ENCODE measurements around the gene CD4.

CD4 gene

DNA sequence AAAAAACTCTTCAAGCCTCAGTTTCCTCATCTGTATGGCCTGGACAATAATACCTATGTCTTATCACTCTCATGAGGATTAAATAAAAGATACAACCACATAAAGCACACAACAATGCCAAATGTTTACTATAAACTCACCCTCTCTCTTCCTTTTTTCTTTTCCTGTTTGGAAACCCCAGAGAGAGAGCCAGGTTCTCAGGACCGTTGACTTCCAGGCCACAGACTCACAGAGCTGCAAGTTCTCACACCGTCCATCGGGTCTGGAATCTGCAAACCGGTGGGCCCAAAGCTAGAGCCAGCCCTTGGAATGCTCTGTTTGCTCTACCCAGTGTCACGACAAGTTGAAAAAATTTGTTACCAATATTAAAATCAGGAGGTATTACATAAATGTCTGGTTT lies 4.6 kb upstream of the CD4 start:
- H3K4me3 ChIP-seq (ENCODE audit: low read length) = no peak overlapping the region
- TF ChIP-seq, protein P1, sequence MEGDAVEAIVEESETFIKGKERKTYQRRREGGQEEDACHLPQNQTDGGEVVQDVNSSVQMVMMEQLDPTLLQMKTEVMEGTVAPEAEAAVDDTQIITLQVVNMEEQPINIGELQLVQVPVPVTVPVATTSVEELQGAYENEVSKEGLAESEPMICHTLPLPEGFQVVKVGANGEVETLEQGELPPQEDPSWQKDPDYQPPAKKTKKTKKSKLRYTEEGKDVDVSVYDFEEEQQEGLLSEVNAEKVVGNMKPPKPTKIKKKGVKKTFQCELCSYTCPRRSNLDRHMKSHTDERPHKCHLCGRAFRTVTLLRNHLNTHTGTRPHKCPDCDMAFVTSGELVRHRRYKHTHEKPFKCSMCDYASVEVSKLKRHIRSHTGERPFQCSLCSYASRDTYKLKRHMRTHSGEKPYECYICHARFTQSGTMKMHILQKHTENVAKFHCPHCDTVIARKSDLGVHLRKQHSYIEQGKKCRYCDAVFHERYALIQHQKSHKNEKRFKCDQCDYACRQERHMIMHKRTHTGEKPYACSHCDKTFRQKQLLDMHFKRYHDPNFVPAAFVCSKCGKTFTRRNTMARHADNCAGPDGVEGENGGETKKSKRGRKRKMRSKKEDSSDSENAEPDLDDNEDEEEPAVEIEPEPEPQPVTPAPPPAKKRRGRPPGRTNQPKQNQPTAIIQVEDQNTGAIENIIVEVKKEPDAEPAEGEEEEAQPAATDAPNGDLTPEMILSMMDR (IDR thresholded peaks at IDR 0.05; ENCODE audit: insufficient read depth, low read depth, low read length, missing control alignments) = no peak
- no peak for DNase-seq (ENCODE audit: low read depth)

DNA sequence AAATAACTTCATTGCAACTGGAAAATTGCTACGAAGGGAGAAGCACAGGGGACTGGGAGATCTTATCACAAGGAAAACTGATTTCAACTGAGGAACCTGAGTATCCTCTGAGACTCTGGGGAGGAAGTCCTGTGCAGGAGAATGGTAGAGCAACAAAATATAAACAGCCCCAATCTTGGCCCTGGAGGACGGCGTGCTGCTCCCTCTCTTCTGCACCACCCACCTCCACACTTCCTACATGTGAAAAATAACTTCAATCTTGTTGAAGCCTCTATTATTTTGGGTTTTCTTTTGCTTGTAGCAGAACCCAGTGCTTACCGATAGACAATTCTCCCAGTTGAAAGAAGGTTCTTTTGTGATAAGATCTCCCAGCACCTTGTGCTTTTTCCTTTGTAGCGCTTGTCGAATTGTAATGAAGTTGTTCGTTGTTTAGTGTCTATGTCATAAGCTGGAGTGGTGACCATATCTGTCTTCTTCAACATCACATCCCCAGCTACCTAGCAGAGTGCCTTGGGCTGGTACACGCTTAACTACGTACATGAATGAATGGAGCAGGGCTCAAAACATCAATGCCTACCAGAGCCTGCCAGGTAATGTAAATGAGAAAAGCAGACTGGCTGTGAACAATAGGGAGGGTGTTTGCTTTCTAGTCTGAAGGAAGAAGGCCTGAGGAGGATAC lies 2.8 kb upstream of the CD4 start:
- H3K4me3 ChIP-seq (ENCODE audit: low read length) = no peak overlapping the region
- DNase-seq (ENCODE audit: low read depth) = no peak
- TF ChIP-seq, protein P1 (IDR thresholded peaks at IDR 0.05; ENCODE audit: insufficient read depth, low read depth, low read length, missing control alignments) = no peak

DNA sequence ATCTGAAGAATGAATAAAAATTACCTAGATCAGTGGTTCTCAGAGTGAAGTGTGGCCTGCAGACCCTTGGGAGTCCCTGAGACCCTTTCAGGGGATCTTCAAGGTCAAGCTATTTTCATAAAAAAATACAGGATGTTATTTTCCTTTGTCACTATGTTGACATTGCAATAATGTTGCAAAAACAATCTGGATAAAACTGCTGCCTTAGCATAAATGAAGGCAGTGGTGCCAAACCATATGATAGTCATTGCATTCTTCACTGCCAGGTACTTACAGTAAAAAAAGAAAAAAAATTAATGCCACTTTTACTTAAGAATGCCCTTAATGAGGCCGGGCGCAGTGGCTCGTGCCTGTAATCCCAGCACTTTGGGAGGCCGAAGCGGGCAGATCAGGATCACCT lies 2.0 kb upstream of the CD4 start:
- H3K4me3 ChIP-seq (ENCODE audit: low read length) = no peak overlapping the region
- TF ChIP-seq, protein P1 (IDR thresholded peaks at IDR 0.05; ENCODE audit: insufficient read depth, low read depth, low read length, missing control alignments) = no peak
- no peak for DNase-seq (ENCODE audit: low read depth)

DNA sequence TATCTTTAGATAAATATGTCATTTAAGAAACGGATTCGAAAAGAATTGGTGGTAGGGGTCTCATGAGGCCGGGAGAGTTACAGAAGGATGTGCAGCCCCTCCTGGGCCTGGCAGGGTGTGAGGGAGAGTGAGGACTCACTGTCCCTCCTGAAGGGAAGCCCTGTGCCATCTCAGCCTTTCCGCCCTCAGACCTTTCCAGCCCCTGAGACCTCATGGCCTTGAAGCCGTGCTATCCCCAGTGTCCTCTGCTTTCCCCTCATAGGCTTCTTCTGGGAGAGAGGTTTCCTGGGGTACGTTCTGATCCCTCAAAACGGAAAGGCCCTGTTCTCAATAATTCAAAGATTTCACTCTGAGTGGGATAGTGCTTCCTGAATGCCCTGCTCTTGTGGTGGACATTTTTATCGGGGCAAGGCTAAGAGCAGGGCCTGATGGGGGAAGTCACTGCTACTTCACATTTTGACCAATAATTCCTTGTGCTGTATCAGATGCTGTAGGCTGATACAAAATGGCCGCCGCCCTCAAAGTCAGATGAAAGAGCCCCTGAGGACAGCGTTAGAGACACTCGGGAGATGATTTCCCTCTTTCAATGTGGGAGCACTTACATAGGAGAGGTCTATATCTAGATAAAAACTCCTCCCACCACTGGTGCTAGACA lies 1.3 kb downstream of the CD4 start:
- no peak for DNase-seq (ENCODE audit: low read depth)
- TF ChIP-seq, protein P1 (IDR thresholded peaks at IDR 0.05; ENCODE audit: insufficient read depth, low read depth, low read length, missing control alignments) = no peak
- no peak overlapping the region for H3K4me3 ChIP-seq (ENCODE audit: low read length)

DNA sequence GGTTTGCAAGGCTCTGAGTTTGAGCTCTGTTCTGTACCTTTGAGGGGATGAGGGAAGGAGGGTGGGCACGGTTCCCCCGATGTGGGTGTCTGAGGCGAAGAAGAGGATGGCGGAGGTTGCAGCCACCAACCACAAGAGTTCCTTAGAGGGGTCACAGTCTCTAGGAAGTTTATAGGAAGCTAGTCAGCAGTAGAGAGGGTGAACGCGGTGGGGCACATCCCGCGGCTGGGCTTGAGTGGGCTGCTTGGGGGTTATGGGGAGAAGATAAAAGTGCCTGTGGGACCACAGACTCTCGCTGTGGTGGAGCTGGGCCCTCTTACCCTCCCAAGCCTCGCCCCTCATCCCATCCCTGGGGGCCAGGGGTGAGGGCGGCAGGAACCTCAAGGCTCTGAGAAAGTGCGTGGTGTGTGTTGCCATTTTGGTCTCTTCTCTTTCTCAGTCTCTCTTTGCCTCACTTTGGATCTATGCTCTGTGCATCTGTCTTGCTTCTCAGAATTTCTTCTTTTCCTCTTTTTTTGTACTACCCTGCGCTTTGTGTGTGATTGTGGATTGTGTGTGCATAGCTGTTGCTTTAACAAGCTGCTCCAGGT lies 2.7 kb downstream of the CD4 start:
- H3K4me3 ChIP-seq (ENCODE audit: low read length) = no peak overlapping the region
- TF ChIP-seq, protein P1 (IDR thresholded peaks at IDR 0.05; ENCODE audit: insufficient read depth, low read depth, low read length, missing control alignments) = no peak
- DNase-seq (ENCODE audit: low read depth) = no peak

DNA sequence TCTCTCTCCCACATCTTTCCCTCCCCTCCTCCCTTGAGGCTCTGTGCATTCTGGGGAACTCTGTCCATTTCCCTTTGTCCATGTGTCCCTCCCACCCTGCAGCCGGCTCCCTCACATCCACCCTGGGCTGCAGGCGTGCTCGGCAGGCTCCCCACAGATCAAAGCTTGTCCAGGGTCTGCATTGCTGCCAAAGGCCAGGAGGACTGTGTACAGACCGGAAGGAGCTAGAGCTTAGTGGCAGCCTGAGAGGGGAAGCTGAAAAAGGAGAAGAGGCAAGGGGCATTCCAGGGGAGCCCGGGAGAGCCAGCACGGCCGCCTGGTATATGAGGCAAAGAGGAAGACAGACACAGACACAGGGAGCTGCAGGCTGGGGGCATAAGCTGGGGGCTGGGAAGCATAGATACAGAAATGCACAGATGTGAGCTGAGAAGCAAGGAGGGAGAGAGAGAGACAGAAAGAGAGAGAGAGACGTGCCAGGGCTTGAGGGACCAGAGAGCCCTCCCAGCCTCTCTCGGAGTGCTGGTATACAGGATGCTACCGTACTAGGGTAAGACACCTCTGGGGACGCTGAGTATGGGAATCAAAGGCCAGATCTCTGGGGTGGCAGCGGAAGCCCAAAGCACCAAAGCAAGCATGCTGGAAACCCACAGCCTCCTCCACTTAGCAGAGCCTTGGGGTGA lies 3.3 kb downstream of the CD4 start:
- no peak for DNase-seq (ENCODE audit: low read depth)
- TF ChIP-seq, protein P1 (IDR thresholded peaks at IDR 0.05; ENCODE audit: insufficient read depth, low read depth, low read length, missing control alignments) = no peak
- H3K4me3 ChIP-seq (ENCODE audit: low read length) = no peak overlapping the region
